Measurements from ENCODE around the gene STEAP2.

Gene STEAP2

DNA sequence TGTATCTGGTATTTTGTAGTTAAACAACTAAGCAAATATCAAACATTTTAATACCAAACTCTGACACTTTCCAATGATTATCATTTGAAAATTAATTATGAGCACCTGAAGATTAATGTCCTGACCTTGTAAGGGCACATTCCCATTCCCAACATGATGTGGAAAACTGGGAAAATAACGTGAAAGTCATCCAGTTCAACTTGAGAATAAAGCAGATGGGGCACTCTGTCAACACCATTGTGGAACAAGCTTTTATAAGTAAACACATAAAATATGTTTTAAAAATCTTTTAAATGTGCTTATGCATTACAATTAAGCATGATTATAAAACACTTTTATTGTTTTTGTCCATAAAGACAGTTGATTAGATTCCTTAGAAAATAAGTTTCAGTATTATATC is 14.1 kb downstream of the STEAP2 start:
- no peak overlapping the region for H3K4me3 ChIP-seq (ENCODE audit: low read depth, low read length)
- no peak overlapping the region for H3K4me2 ChIP-seq (ENCODE audit: low read length)
- H3K4ac ChIP-seq (ENCODE audit: low read depth, low read length) = no peak overlapping the region
- H2AK5ac ChIP-seq (ENCODE audit: low read length) = no peak overlapping the region
- H3K4me1 ChIP-seq (ENCODE audit: control insufficient read depth in 1 of 2, insufficient read depth in 2 of 2, low read length in 2 of 2) = no peaks in the 10 kb centered on the region
- no peak overlapping the region for H2BK5ac ChIP-seq (ENCODE audit: low read depth, low read length, poor library complexity)
- H3K27me3 ChIP-seq (ENCODE audit: insufficient read depth, low read length) = no peaks in the 10 kb centered on the region
- H3K79me1 ChIP-seq (ENCODE audit: low read length) = no peaks in the 10 kb centered on the region
- H3K9ac ChIP-seq (ENCODE audit: low read length) = no peak overlapping the region
- no peak overlapping the region for H3K14ac ChIP-seq (ENCODE audit: low read length)
- no CpG with 5 or more reads among the region's 1 CpG for WGBS (ENCODE audit: extremely low coverage, insufficient coverage, insufficient read length)
- H4K8ac ChIP-seq (ENCODE audit: low read depth, low read length) = no peak overlapping the region
- no peaks in the 10 kb centered on the region for H3K36me3 ChIP-seq (ENCODE audit: control insufficient read depth in 1 of 2, insufficient read depth in 2 of 2, low read length in 2 of 2)
- no peak overlapping the region for H3K27ac ChIP-seq (ENCODE audit: low read depth, low read length)
- H2BK120ac ChIP-seq (ENCODE audit: insufficient read depth, low read length, poor library complexity) = no peak overlapping the region
- no peaks in the 10 kb centered on the region for H3K79me2 ChIP-seq (ENCODE audit: control insufficient read depth, insufficient read depth, low read length, poor library complexity)
- H3K18ac ChIP-seq (ENCODE audit: low read length) = no peak overlapping the region
- no peak overlapping the region for H2AFZ ChIP-seq (ENCODE audit: insufficient read depth, low read length, poor library complexity)
- H3K23ac ChIP-seq (ENCODE audit: low read length) = no peak overlapping the region
- no peak overlapping the region for H4K12ac ChIP-seq (ENCODE audit: low read depth, low read length)
- H4K91ac ChIP-seq (ENCODE audit: low read depth, low read length) = no peak overlapping the region
- no peak for DNase-seq
- H3K9me3 ChIP-seq (ENCODE audit: insufficient read depth, low read depth, low read length) = no peaks in the 10 kb centered on the region
- H2BK12ac ChIP-seq (ENCODE audit: low read length) = no peak overlapping the region

DNA sequence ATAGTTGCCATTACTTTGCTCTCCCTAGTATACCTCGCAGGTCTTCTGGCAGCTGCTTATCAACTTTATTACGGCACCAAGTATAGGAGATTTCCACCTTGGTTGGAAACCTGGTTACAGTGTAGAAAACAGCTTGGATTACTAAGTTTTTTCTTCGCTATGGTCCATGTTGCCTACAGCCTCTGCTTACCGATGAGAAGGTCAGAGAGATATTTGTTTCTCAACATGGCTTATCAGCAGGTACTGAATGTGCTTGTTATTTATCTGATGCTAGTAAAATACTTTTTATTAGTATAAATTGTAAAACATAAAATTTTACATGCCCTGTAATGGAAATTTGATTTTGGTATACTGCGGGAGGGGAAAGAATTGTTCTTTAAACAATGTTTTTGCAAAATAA is 15.7 kb downstream of the STEAP2 start:
- H3K4me3 ChIP-seq (ENCODE audit: low read depth, low read length) = no peak overlapping the region
- no peak overlapping the region for H2AK5ac ChIP-seq (ENCODE audit: low read length)
- no peak for DNase-seq
- no peak overlapping the region for H3K4me2 ChIP-seq (ENCODE audit: low read length)
- H2BK12ac ChIP-seq (ENCODE audit: low read length) = no peak overlapping the region
- H2BK120ac ChIP-seq (ENCODE audit: insufficient read depth, low read length, poor library complexity) = no peak overlapping the region
- H4K8ac ChIP-seq (ENCODE audit: low read depth, low read length) = no peak overlapping the region
- H3K79me2 ChIP-seq (ENCODE audit: control insufficient read depth, insufficient read depth, low read length, poor library complexity) = no peaks in the 10 kb centered on the region
- H3K79me1 ChIP-seq (ENCODE audit: low read length) = no peaks in the 10 kb centered on the region
- no peaks in the 10 kb centered on the region for H3K27me3 ChIP-seq (ENCODE audit: insufficient read depth, low read length)
- no peaks in the 10 kb centered on the region for H3K4me1 ChIP-seq (ENCODE audit: control insufficient read depth in 1 of 2, insufficient read depth in 2 of 2, low read length in 2 of 2)
- H3K4ac ChIP-seq (ENCODE audit: low read depth, low read length) = no peak overlapping the region
- H3K9me3 ChIP-seq (ENCODE audit: insufficient read depth, low read depth, low read length) = no peaks in the 10 kb centered on the region
- no peaks in the 10 kb centered on the region for H3K36me3 ChIP-seq (ENCODE audit: control insufficient read depth in 1 of 2, insufficient read depth in 2 of 2, low read length in 2 of 2)
- H2BK5ac ChIP-seq (ENCODE audit: low read depth, low read length, poor library complexity) = no peak overlapping the region
- H2AFZ ChIP-seq (ENCODE audit: insufficient read depth, low read length, poor library complexity) = no peak overlapping the region
- no peak overlapping the region for H3K18ac ChIP-seq (ENCODE audit: low read length)
- H3K9ac ChIP-seq (ENCODE audit: low read length) = no peak overlapping the region
- no peak overlapping the region for H4K12ac ChIP-seq (ENCODE audit: low read depth, low read length)
- H3K23ac ChIP-seq (ENCODE audit: low read length) = no peak overlapping the region
- no CpG with 5 or more reads among the region's 5 CpGs for WGBS (ENCODE audit: extremely low coverage, insufficient coverage, insufficient read length)
- H3K14ac ChIP-seq (ENCODE audit: low read length) = no peak overlapping the region
- H3K27ac ChIP-seq (ENCODE audit: low read depth, low read length) = no peak overlapping the region
- H4K91ac ChIP-seq (ENCODE audit: low read depth, low read length) = no peak overlapping the region

GRCh38 chr7:90229682-90230081 is 18.1 kb downstream of the STEAP2 start:
- H3K79me1 ChIP-seq (ENCODE audit: low read length) = no peaks in the 10 kb centered on the region
- H4K91ac ChIP-seq (ENCODE audit: low read depth, low read length) = no peak overlapping the region
- no peaks in the 10 kb centered on the region for H3K9me3 ChIP-seq (ENCODE audit: insufficient read depth, low read depth, low read length)
- no peak for DNase-seq
- no peaks in the 10 kb centered on the region for H3K79me2 ChIP-seq (ENCODE audit: control insufficient read depth, insufficient read depth, low read length, poor library complexity)
- H2BK5ac ChIP-seq (ENCODE audit: low read depth, low read length, poor library complexity) = no peak overlapping the region
- H3K4me3 ChIP-seq (ENCODE audit: low read depth, low read length) = no peak overlapping the region
- H3K36me3 ChIP-seq (ENCODE audit: control insufficient read depth in 1 of 2, insufficient read depth in 2 of 2, low read length in 2 of 2) = no peaks in the 10 kb centered on the region
- no peak overlapping the region for H3K18ac ChIP-seq (ENCODE audit: low read length)
- no peak overlapping the region for H3K14ac ChIP-seq (ENCODE audit: low read length)
- H2BK120ac ChIP-seq (ENCODE audit: insufficient read depth, low read length, poor library complexity) = no peak overlapping the region
- no peaks in the 10 kb centered on the region for H3K4me1 ChIP-seq (ENCODE audit: control insufficient read depth in 1 of 2, insufficient read depth in 2 of 2, low read length in 2 of 2)
- no peak overlapping the region for H3K23ac ChIP-seq (ENCODE audit: low read length)
- no peak overlapping the region for H2BK12ac ChIP-seq (ENCODE audit: low read length)
- no peak overlapping the region for H4K8ac ChIP-seq (ENCODE audit: low read depth, low read length)
- H3K9ac ChIP-seq (ENCODE audit: low read length) = no peak overlapping the region
- H4K12ac ChIP-seq (ENCODE audit: low read depth, low read length) = no peak overlapping the region
- H3K4me2 ChIP-seq (ENCODE audit: low read length) = no peak overlapping the region
- no peak overlapping the region for H3K27ac ChIP-seq (ENCODE audit: low read depth, low read length)
- H3K27me3 ChIP-seq (ENCODE audit: insufficient read depth, low read length) = no peaks in the 10 kb centered on the region
- no CpG with 5 or more reads among the region's 2 CpGs for WGBS (ENCODE audit: extremely low coverage, insufficient coverage, insufficient read length)
- no peak overlapping the region for H3K4ac ChIP-seq (ENCODE audit: low read depth, low read length)
- H2AK5ac ChIP-seq (ENCODE audit: low read length) = no peak overlapping the region
- H2AFZ ChIP-seq (ENCODE audit: insufficient read depth, low read length, poor library complexity) = no peak overlapping the region

GRCh38 chr7:90230834-90231233 is 19.3 kb downstream of the STEAP2 start:
- WGBS (ENCODE audit: extremely low coverage, insufficient coverage, insufficient read length) = no CpG with 5 or more reads among the region's 2 CpGs
- no peak overlapping the region for H2BK5ac ChIP-seq (ENCODE audit: low read depth, low read length, poor library complexity)

More at GRCh38 chr7:90230834-90231233, 19.3 kb downstream of the STEAP2 start:
- Histone ChIP-seq H3K4ac (ENCODE audit: low read depth, low read length) (no peak overlapping the region), H2AK5ac (ENCODE audit: low read length) (no peak overlapping the region), H3K79me2 (ENCODE audit: control insufficient read depth, insufficient read depth, low read length, poor library complexity) (no peaks in the 10 kb centered on the region), H2BK120ac (ENCODE audit: insufficient read depth, low read length, poor library complexity) (no peak overlapping the region), H2AFZ (ENCODE audit: insufficient read depth, low read length, poor library complexity) (no peak overlapping the region), H3K27ac (ENCODE audit: low read depth, low read length) (no peak overlapping the region), H3K14ac (ENCODE audit: low read length) (no peak overlapping the region), H3K23ac (ENCODE audit: low read length) (no peak overlapping the region), H3K27me3 (ENCODE audit: insufficient read depth, low read length) (no peaks in the 10 kb centered on the region), H4K91ac (ENCODE audit: low read depth, low read length) (no peak overlapping the region), H3K9me3 (ENCODE audit: insufficient read depth, low read depth, low read length) (no peaks in the 10 kb centered on the region), H3K4me2 (ENCODE audit: low read length) (no peak overlapping the region), H3K4me3 (ENCODE audit: low read depth, low read length) (no peak overlapping the region), H2BK12ac (ENCODE audit: low read length) (no peak overlapping the region), H4K12ac (ENCODE audit: low read depth, low read length) (no peak overlapping the region), H4K8ac (ENCODE audit: low read depth, low read length) (no peak overlapping the region), H3K4me1 (ENCODE audit: control insufficient read depth in 1 of 2, insufficient read depth in 2 of 2, low read length in 2 of 2) (no peaks in the 10 kb centered on the region), H3K36me3 (ENCODE audit: control insufficient read depth in 1 of 2, insufficient read depth in 2 of 2, low read length in 2 of 2) (no peaks in the 10 kb centered on the region), H3K18ac (ENCODE audit: low read length) (no peak overlapping the region), H3K79me1 (ENCODE audit: low read length) (no peaks in the 10 kb centered on the region), H3K9ac (ENCODE audit: low read length) (no peak overlapping the region)
- DNase-seq = no peak
